Measurements from ENCODE around the gene RAVER1.

The RAVER1 gene

GRCh38 chr19:10266706-10267105 lies 66.6 kb downstream of the RAVER1 start:
- no peak for DNase-seq

Measured in right forelimb (tissue), 1 donor.